Stimulated activated naive CD4-positive, alpha-beta T cell treated with Interleukin-2 at 50 U/mL for 16 hours (primary cell): ENCODE measurements around the gene CRYBG3.

Experiments
- DNase-seq: peaks from one replicate; lab custom pipeline; 2025; lab: John Stamatoyannopoulos, UW

The CRYBG3 gene

DNA sequence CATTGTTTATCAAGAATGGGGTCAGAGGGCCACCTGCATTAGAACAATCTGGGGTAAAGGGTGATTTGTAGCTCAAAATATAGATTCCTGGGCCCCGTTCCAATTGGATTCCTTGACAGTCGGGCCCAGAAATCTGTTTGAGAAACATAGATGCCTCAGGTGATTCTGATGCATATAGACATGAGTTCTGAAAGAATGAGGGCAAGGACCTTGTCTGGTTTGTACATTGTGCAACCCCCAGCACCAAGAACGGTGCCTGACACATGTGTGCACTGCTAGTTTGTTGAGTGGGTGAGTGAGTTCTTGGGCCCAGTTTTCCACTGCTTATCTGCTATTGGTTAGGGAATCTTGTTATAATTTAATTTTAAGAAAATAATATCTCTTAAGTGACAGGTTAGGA, 16.6 kb downstream of the CRYBG3 start:
- DNase-seq: no peak

DNA sequence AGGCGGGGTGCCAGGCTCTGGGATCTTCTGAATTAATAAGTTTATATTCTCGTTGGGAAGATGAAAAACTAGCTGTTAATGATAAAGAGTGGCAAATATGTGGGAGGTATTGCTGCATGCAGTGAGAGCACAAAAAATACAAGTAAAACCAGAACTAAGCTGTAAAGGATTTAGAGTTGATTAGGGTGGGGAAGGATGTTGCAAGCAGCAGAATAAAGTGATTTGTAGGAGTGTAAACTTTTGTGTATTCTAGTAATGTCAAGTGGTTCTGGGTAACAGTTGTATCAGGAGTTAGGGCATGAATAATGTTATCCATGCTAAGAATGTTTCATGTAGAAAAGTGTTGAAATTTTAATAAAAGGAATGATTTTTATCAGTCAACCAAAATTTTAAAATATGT, 18.1 kb downstream of the CRYBG3 start:
- no peak for DNase-seq

DNA sequence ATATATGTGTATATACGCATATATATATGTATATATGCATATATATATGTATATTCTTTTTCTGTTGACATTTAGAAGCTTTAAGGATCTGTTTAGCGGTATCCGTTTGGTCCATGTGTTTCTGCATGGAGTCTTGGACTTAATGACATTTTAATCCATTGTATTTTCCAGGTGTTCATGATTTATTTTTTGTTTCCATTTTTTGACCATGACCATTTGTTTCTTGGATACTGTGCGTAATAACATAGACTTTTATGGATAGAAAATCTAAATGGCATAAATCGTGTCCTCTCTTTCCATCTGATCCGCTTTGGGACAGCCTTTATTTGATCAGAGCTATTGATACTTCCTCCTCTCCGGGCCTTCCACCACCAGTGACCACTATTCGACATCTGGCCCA, 19.5 kb downstream of the CRYBG3 start:
- no peak for DNase-seq

DNA sequence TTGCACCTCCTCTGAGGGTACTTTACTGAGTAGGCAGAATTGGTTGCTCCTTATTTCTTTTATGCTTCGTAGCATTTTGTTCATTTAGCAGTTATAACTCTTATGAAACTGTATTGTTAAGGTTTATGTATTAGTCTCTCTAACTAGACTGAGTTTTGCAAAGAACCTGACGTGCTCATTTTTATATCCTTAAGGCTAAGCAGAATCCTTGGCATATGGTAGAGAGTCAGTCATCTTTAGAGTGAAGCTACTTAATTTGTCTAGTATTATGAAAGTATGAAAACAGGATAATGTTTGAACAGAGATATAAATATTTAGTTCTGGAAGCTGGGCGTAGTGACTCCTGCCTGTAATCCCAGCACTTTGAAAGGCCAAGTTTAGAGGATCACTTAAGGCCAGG, 20.1 kb downstream of the CRYBG3 start:
- no peak for DNase-seq

GRCh38 chr3:97848779-97849178, 27.0 kb downstream of the CRYBG3 start:
- no peak for DNase-seq

GRCh38 chr3:97857401-97857800, 35.6 kb downstream of the CRYBG3 start:
- DNase-seq: no peak

GRCh38 chr3:97860364-97860763, 38.6 kb downstream of the CRYBG3 start:
- DNase-seq: no peak

- DNase-seq: no peak
Measured at GRCh38 chr3:97862582-97862981, 40.8 kb downstream of the CRYBG3 start.

DNA sequence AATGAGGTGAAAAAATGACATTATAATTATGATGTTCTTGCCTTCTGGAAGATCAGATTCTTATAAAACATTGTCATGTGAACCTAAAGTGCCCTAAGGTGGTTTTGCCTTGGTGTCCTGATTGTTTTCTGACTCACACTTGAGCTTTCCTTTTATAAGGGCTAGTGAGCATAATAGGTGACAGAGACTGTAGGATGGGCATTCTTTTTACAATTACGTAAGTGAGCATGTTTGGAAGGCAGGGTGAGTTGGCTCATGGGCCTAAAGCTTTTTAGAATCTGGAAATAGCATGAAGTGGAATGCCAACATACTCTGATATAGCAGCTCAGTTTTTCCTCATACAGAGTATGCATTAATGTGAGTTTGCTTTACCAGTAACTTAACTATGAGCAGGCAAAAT, 41.2 kb downstream of the CRYBG3 start:
- DNase-seq: no peak

GRCh38 chr3:97863775-97864174, 42.0 kb downstream of the CRYBG3 start:
- no peak for DNase-seq

DNA sequence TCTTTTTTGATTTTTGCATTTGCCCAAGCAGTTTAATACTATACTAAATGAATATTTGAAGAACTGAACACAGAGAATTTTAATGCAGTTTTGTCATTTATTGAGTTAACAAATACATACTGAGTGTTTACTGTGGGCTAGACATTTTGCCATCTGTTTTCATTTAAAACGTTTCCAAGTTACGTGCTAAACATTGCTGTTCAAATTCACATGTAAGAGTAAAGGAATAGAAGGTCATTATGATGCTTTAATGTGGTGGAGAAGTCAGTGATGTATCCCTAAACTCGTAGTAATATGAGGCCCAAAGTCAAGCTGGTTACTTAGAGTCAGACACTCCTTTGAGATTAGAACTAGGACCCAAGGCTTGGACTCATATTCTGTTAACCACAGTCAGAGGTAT, 49.4 kb downstream of the CRYBG3 start:
- no peak for DNase-seq

GRCh38 chr3:97871801-97872524, 50.2 kb downstream of the CRYBG3 start:
- DNase-seq: peak; percentile 10

GRCh38 chr3:97872525-97873042, 50.8 kb downstream of the CRYBG3 start:
- no peak for DNase-seq

DNA sequence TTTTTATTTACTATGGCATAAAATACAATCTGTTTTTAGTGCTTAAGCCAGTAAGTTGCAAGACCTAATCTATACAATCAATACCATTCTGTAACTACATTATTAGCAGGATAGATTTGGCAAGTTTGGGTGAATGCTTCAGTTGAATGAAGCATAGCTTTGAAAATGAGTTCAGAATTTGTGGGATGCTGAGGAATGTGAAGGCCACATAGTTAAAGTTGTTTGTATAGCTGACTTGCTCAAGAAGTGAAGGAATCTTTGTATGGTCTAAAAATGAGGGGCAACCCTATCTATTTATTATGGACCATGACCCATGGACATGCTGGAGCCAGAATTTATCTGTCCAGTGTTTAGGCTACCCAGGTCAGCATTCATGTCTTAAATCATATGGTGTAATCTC, 58.5 kb downstream of the CRYBG3 start:
- no peak for DNase-seq

GRCh38 chr3:97882975-97883598, 61.3 kb downstream of the CRYBG3 start:
- no peak for DNase-seq

DNA sequence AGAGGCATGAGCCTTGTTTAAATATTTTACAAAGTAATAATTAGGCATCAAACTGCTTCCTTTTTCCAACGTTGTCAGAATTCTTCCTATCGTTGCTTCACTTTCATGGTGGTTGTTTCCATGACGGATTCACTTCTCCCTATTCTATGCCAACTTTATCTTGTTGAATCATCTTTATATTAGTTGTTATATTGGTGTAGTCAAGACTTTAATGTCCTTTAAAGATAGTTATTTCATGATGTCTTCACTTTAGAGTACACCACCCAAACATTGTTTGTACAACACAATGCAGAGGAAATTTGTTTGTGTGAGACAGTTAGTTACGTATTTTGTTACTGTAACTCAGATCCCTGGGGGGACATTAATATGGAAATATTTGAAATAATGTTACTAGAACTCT, 61.9 kb downstream of the CRYBG3 start:
- no peak for DNase-seq

DNA sequence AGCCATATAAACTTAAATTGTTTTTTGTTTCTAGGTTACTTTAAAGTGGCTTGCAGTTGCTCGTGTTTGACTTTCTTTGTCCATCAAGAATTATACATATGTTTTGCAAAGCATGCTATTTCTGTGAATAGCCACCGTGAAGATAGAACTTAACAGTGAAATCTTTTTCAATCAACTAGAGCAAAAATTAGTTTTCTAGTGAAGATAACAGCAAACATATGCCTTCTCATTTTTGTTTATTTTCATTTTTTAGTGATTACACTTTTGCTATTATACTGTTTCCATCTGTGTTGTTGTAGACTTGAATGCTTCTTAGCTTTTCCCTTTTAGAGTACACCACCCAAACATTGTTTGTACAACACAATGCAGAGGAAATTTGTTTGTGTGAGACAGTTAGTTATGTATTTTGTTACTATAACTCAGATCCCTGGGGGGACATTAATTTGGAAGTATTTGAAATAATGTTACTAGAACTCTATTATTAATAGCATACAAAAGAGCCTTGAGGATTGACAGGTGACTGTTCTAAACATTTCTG, 62.8 kb downstream of the CRYBG3 start:
- DNase-seq: no peak

GRCh38 chr3:97885931-97886824, 64.4 kb downstream of the CRYBG3 start:
- no peak for DNase-seq

DNA sequence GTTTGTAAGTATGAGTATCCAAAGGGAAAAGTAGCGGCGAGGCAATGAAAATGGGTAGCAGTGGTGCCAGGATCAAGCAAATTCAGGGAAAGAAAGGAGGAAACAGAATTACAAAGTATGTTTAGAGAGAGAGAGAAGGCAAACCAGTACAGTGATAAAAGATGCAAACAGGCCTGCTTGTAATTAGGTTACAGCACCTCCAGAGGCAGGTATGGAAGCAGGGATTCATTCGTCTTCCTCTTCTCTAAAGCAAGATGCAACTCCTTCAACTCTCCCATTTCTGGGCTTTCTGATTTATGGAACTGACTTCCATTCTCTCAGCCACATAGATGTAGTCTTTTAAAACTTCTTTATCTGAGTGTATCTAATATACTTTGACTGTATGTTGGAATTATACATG, 68.0 kb downstream of the CRYBG3 start:
- DNase-seq: no peak

GRCh38 chr3:97892852-97893251, 71.0 kb downstream of the CRYBG3 start:
- DNase-seq: no peak

- DNase-seq: no peak
Measured at GRCh38 chr3:97895216-97895615, 73.4 kb downstream of the CRYBG3 start.

DNA sequence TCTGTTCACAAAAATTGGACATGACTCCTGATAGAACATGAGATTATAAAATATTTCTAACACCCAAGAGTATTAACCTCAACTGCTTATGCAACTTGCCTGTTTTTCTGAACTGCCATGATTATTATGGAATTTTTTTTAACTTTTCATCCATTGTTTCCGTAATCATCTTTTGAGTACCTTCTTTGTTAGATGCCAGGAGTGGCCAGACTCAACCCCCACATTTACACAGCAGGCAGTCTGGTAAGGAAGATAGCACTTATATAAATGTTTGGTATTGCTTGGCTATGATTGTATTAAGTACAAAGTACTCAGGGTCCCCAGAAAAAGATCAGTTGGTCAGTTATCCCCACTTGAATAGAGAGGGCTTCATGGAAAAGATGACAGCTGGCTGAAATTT, 74.3 kb downstream of the CRYBG3 start:
- no peak for DNase-seq
